CD4-positive, alpha-beta T cell treated with Interleukin-15 for 4 hours (primary cell): ENCODE results near the gene HECTD1.
"Not testable (repeated sequence)": the region's sequence is repeated elsewhere in the genome, so short reads cannot be mapped to it uniquely, and the experiment has no call there.

Source experiments
- DNase-seq: peaks from one replicate; pipeline ENCODE4 v3.0.0-alpha.2; 2020; ENCODE audit warnings: low spot score

The HECTD1 gene

DNA sequence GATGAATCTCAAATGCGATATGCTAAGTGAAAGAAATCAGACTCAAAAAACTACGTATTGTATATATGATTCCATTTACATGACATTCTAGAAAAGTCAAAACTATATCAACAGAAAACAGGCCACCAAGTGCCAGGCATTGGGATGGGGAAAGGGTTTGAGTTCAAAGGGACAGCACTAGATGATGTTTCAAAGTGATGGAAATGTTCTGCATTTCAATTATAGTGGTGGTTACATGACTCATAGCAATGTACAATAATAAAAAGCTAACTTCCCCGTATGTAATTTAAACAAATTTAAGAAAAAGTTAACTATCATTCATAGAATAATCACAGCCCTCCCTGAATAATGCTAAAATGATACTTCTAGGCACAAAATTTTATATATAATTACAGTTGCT lies 13.5 kb downstream of the HECTD1 start:
- no peak for DNase-seq

DNA sequence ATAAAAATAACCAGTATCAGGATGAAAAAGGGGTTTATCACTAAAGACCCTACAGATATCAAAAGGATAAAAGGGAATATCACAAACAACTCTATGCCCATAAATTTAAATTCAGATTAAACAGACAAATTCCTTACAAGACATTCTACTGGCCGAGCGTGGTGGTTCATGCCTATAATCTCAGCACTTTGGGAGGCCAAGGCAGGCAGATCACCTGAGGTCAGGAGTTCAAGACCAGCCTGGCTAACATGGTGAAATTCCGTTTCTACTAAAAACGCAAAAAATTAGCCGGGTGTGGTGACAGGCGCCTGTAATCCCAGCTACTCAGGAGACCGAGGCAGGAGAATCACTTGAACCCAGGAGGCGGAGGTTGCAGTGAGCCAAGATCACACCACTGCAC lies 15.0 kb downstream of the HECTD1 start:
- not testable (repeated sequence) for DNase-seq

DNA sequence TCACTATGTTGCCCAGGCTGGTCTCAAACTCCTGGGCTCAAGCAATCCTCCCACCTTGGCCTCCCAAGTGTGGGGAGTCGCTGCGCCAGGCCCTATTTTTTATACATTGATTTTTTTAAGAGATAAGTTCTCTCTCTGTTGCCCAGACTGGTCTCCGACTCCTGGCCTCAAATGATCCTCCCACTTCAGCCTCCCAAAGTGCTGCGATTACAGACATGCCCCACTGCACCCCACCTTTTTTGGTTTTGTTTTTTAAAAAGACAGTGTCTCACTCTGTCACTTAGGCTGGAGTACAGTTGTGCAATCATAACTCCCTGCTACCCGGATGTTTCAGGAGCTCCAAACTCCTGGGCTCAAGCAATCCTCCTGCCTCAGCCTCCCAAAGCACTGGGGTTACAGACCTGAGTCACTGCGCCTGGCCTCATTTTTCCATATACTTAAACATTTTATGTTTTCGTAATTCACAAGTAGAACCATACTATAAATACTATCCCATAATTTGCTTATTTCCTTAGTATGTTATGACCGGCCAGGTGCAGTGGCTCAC lies 16.8 kb downstream of the HECTD1 start:
- no peak for DNase-seq

DNA sequence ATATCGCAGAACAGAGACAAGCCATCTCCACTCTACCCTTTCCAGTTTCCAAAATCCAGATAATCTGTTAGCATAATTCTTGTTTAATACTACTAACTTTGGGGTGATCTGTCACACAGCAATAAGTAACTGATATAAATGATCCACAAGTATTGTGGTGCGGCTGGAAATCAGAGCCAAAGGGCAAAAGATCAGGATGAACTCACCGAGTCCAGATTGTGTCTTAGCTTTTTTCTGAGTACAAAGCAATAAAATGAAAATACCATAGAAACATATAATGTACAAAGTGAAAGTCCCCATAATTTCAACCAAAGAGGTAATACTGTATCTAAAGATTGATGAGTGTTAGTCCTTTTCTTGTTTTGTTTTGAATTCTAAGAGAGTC lies 17.4 kb downstream of the HECTD1 start:
- no peak for DNase-seq

DNA sequence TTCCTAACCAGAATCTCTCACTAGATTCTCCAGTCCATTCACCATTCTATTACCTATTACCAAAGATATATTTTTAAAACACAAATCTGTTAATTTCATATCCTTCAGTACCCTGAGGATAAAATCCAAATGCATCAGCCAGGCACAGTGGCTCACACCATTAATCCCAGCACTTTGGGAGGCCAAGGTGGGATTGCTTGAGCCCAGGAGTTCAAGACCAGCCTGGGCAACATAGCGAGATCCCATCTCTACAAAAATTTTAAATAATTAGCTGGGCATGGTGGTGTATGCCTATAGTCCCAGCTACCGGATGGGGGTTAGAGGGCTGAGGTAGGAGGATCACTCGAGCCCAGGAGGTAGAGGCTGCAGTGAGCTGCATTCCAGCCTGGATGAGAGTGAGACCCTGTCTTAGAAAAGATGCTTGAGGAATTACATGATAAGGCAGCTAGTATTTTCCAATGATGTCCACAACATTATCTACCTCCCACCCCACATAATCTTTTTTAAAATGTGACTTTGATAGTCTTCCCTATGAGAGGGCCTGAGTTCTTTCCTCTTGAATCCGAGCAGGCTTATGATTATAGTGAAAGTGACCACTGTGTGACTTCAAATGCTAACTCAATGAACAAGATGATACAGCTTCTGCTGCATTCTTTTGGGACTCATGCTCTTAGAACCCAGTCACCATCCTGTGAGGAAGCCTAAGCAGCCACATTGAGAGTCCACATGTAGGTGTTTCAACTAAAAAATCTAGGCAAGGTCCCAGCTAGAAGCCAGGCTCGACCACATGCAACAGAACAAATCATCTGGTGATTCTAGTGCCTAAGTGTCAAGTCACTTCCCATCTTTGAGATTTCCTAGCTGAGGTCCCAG lies 18.0 kb downstream of the HECTD1 start:
- DNase-seq = no peak

DNA sequence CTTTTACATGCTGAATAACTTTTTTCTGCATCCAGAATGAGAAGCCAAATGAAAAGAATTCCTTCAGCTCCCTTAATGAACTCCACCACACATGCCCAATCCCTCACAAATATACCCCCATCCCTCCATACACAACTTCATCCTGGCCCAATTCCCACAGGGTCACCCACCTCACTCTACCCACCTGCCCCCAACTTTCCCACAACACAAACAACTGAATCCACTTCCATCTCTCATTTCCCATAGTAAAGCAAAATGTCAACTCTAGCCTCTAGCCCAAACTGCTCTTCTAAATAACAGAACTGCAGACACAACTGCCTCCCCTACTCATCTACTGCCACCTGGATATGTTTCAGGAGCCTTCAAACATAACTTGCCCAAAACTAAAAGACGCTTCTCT lies 18.8 kb downstream of the HECTD1 start:
- no peak for DNase-seq

DNA sequence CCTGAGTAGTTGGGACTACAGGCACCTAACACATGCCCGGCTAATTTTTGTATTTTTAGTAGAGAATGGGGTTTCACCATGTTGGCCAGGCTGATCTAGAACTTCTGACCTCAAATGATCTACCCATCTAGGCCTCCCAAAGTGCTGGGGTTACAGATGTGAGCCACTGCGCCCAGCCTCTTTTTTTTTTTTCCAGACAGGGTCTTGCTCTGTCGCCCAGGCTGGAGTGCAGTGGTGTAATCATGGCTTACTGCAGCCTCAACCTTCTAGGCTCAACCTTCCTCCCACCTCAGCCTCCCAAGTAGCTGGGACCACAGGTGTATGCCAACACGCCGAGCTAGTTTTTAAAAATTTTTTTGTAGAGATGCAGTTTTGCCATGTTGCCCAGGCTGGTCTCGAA lies 25.6 kb downstream of the HECTD1 start:
- not testable (repeated sequence) for DNase-seq

DNA sequence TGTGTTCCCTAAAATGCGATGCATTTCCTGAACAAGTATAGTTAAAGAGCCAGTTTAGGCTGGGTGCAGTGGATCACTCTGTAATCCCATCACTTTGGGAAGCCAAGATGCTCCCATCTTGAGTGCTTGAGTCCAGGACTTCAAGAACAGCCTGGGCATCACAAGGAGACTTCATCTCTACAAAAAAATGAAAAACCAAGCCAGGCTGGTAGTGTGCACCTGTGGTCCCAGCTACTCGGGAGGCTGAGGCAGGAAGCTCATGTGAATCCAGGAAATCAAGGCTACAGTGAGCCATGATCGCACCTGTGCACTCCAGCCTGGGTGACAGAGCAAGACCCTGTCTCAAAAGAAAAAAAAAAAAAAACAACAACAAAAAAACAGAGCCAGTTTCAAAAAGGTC lies 26.3 kb downstream of the HECTD1 start:
- DNase-seq = no peak

DNA sequence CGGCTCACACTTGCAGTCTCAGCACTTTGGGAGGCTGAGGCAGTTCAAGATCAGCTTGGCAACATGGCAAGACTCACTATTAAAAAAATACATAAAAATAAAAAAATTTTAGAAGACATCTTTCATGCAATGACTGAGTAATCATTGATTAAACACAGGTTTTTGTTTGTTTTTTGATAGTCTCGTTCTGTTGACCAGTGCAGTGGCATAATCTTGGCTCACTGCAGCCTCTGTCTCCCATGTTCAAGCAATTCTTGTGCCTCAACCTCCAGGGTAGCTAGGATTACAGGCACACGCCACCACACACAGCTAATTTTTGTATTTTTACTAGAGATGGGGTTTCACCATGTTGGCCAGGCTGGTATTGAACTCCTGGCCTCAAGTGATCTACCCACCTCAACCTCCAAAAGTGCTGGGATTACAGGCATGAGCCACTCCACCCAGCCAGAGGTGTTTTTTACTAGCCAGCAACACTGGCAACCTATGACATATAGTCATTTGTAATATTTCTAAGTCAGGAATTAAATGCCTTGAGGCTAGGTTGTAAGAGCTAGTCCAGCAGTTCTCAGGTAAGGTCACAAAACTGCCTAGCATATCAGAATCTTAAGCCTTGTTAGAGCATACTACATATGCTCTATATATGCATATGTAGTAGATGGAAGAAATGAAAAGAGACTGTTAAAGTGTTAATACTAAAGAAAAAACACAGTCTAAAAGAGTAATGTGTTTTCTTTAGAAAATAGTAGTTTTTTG lies 27.1 kb downstream of the HECTD1 start:
- no peak for DNase-seq

DNA sequence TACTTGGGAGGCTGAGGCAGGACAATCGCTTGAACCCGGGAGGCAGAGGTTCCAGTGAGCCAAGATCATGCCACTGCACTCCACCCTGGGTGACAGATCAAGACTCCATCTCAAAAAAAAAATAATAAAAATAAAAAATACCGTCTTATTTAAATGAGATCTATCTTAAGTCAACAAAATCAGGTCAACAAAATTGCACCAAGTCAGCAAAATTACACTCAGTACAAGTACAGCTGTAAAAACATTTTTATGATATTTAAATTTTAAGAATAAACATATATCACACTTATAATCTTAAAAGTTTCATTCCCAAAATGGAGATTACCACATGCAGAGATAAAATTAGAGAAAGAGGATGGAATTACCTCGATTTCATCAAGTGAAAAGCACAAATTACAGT lies 33.2 kb downstream of the HECTD1 start:
- DNase-seq = no peak

DNA sequence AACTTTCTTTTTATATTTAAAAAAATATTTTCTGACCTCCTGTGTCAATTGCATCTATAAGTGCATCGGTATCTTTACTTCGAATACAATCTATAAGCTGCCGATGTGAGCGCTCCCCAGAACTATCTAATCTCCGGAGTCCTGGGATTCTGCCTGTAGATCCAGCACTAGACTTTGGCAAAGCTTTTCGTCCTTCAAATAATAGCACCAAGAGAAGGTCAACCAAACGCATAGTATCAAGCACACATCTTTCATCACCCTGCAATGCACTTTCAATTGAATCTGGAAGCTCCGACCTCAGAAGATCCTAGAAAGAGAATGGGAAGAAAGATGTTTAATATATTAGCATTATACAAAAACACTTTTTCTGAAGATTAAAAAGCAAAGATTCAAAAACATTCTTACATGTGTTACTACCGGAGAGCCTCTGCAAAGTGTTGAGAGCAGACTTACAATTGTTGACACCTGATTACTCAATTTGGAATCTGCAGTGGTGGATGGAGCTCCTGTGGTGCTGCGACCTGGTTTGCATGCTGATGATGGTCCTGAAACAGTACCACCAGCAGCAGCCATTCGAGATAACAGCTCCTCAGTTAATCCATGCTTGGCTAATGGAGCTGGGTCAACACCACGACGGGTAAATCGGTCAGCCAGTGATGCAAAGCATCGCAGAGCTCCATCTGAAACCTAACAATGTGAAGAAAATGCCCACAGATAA lies 34.3 kb downstream of the HECTD1 start:
- no peak for DNase-seq

DNA sequence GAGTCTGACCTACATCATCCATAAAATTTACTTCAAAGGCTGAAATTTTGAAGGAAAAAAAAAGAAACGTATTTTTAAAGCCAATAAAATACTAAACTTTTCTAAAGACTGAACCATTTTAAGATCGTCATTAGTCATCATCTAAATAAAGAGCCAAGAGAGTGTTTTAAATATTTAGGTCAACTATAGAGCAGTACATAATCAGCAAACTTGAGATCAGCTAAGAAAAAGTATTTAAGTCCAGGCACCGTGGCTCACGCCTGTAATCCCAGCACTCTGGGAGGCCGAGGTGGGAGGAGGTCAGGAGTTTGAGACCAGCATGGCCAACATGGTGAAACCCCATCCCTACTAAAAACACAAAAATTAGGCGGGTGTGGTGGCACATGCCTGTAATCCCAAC lies 35.5 kb downstream of the HECTD1 start:
- DNase-seq = no peak

DNA sequence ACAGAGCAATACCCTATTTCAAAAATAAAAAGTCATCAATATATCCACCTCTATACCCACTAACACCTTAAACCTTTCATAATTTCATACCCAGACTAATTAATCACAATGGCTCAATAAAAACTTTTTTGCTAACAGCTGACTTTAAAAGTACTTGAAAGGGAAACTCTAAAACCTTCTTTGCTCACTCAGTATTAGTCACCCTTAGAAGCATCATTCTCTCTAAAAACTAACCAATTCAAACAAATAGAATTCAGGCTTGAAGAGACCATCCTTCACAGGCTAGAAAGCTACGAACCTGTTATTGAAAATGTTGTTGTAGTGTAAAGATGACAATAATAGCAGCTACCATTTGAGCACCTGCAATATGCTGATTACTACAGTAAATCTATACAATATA lies 37.2 kb downstream of the HECTD1 start:
- DNase-seq = no peak

DNA sequence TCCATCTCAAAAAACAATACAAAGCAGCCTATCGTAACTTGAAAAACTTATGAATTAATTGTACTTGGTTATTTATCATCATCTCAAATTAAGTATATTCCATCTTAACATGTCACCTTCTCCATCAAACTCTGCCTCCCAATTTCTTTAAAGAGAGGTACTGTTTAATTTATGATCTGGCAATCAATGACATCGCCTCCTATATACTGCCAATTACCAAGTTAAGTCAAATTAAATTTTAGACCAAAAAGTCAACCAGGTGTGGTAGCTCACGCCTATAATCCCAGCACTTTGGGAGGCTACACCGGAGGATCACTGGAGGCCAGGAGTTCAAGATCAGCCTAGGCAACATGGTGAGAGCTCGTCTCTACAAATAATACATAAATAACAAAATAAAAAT lies 37.7 kb downstream of the HECTD1 start:
- no peak for DNase-seq

DNA sequence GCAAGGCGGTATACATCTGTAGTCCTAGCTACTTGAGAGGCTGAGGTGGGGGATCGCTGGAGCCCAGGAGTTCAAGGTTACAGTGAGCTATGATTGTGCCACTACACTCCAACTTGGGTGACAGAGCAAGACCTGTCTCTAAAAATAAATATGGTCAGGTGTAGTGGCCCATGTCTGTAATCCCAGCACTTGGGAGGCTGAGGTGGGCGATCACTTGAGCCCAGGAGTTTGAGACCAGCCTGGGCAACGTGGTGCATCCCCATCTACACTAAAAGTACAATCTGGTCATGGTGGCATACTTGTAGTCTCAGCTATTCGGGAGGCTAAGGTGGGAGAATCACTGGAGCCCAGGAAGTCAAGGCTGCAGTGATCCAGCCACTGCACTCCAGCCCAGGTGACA lies 40.6 kb downstream of the HECTD1 start:
- no peak for DNase-seq

DNA sequence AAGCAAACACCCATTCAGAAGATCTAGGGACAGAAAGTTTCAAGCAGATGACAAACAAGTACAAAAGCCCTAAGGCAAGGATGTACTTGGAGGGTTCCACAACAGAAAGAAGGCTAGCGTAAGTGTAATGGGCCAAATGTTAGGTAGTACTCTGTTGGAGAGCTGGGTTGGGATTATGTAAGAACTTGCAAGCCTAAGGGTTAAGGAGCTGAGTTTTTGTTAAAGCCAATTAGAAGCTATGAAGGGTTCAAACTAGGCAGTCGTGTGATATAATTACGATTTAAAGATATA lies 41.4 kb downstream of the HECTD1 start:
- DNase-seq = no peak

DNA sequence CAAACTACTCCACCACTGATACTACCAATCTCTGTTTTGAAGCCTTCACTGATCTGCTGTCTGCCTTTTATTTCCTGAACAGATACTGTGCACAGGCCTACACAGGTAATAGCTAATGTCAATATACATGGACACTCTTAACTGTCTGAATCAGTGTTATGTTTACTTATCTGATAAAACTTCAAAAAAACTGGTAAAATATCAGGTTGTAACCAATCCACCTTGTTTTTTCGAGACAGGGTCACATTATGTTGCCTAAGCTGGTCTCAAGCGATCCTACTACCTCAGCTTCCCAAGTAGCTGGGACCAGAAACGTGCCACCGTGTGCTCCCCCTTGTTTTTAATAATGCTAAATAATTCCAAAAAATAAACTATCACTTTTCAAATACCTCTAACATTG lies 43.5 kb downstream of the HECTD1 start:
- no peak for DNase-seq

DNA sequence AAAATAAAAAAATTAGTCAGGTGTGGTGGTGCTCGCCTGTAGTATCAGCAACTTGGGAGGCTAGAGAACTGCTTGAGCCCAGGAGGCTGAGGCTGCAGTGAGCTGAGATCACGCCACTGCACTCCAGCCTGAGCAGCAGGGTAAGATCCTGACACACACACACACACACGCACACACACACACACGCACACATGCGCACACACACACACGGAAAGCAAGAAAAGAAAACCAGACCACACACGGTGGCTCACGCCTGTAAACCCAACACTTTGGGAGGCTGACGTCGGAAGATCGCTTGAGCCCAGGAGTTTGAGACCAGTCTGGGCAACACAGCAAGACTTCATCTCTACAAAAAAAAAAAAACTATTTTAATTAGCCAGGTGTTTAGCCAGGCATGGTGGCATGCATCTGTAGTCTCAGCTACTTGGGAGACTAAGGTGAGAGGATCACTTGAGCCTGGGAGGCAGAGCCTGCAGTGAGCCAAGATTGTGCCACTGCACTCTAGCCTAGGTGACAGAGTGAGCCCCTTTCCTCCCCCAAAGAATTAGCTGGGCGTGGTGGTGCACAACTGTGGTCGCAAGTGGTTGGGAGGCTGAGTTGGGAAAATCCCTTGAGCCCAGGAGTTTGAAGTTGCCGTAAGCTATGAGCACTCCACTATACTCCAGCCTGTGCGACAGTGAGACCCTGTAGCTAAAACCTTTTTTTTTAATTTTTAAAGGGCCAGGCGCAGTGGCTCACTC lies 44.5 kb downstream of the HECTD1 start:
- DNase-seq = no peak

DNA sequence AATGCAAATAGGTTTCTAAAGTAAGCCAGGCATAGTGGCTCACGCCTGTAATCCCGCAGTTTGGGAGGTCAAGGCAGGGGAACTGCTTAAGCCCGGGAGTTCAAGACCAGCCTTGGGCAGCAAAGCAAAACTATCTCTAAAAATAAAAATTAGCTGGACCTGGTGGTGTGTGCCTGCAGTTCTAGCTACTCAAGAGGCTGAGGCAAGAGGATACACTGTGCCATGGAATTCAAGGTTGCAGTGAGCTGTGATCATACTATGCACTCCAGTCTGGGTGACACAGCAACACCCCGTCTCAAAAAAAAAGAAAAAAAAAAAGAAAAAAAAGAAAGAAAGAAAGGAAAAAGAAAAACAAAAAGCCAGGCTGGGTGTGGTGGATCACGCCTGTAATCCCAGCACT lies 46.3 kb downstream of the HECTD1 start:
- no peak for DNase-seq

DNA sequence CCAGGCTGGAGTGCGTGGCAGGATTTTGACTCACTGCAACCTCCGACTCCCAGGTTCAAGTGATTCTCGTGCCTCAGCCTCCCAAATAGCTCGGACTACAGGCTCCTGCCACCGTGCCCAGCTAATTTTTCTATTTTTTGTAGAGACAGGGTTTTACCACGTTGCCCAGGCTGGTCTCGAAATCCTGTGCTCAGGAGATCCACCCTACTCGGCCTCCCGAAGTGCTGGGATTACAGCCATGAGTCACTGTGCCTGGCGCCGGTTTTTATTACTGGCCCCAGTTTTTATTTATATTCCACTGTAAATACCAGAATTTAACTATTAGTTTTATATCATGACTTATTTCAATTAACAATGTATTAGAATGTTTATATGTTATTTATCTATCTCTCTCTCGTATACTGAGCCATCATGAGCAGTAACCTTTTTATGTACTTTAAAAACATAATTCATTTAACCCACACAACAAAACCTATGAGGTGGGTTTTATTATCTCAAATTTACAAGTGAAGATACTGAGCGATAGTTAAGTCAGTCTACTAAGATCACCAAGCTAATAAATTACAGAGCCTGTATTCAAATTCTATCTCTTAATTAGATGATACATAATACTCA lies 47.8 kb downstream of the HECTD1 start:
- DNase-seq = no peak

DNA sequence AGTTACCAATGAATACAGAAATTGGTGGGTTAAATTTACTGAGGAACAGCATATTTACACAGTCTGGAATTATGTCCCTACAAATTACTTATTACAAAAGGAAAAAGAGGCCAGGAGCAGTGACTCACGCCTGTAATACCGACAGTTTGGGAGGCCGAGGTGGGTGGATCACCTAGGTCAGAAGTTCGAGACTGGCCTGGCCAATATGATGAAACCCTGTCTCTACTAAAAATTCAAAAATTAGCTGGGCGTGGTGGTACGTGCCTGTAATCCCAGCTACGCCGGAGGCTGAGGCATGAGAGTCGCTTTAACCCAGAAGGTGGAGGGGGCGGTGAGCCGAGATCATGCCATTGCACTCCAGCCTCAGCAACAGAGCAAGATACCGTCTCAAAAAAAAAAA lies 52.6 kb downstream of the HECTD1 start:
- no peak for DNase-seq
